WI38 (cell line): ENCODE results near the gene SAP30L.

Experiments used
- H3K4me3 ChIP-seq: 2 replicates; pipeline ENCODE4 v1.5.1; 2011; ENCODE audit warnings: low read depth, mild to moderate bottlenecking, control low read depth, low read length
- CTCF ChIP-seq: IDR thresholded peaks from 2 replicates; pipeline ENCODE4 v1.5.1; 2012; ENCODE audit warnings: low read depth, mild to moderate bottlenecking, control low read depth, low read length

SAP30L gene

GRCh38 chr5:154476354-154477205 is 30.8 kb downstream of the SAP30L start:
- no peak overlapping the region for H3K4me3 ChIP-seq
- TF ChIP-seq CTCF: no peak

GRCh38 chr5:154477382-154478223 is 31.8 kb downstream of the SAP30L start:
- peak overlapping the region; percentile 29 for H3K4me3 ChIP-seq
- no peak for TF ChIP-seq CTCF

GRCh38 chr5:154478224-154478565 is 32.4 kb downstream of the SAP30L start, which contains the start of gene HAND1:
HAND1 (minus strand) TSS chr5:154478227; CDS start chr5:154478008, 219 bp downstream.
- peak within 1 kb of the TSS; percentile 29 for H3K4me3 ChIP-seq
- TF ChIP-seq CTCF: no peak

- no peak for TF ChIP-seq CTCF
- no peak overlapping the region for H3K4me3 ChIP-seq
These were observed 33.0 kb downstream of the SAP30L start for GRCh38 chr5:154478752-154479159.

- no peak overlapping the region for H3K4me3 ChIP-seq
- TF ChIP-seq CTCF: no peak
These were observed 33.6 kb downstream of the SAP30L start for GRCh38 chr5:154479160-154479943.

GRCh38 chr5:154479944-154480750 is 34.4 kb downstream of the SAP30L start:
- no peak for TF ChIP-seq CTCF
- H3K4me3 ChIP-seq: no peak overlapping the region
